ENCODE measurements around the gene RPS6KA5. TPM values are rescaled to one million over a fixed set of nuclear protein-coding genes. Genes with fewer than 3 reads are reported as not detected.

Gene RPS6KA5
- total RNA-seq, 1 donor from 2014 or later, result 3.6 TPM

GRCh38 chr14:90816681-90817436 is 243.6 kb downstream of the RPS6KA5 start:
- DNase-seq (ENCODE audit: low read depth), result no peak
- peak overlapping the region; percentile 5 for H3K4me3 ChIP-seq (ENCODE audit: low read depth, low read length)
- TF ChIP-seq, protein P1, sequence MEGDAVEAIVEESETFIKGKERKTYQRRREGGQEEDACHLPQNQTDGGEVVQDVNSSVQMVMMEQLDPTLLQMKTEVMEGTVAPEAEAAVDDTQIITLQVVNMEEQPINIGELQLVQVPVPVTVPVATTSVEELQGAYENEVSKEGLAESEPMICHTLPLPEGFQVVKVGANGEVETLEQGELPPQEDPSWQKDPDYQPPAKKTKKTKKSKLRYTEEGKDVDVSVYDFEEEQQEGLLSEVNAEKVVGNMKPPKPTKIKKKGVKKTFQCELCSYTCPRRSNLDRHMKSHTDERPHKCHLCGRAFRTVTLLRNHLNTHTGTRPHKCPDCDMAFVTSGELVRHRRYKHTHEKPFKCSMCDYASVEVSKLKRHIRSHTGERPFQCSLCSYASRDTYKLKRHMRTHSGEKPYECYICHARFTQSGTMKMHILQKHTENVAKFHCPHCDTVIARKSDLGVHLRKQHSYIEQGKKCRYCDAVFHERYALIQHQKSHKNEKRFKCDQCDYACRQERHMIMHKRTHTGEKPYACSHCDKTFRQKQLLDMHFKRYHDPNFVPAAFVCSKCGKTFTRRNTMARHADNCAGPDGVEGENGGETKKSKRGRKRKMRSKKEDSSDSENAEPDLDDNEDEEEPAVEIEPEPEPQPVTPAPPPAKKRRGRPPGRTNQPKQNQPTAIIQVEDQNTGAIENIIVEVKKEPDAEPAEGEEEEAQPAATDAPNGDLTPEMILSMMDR (conservative IDR thresholded peaks at IDR 0.05; ENCODE audit: low read depth, low read length), result no peak

DNA sequence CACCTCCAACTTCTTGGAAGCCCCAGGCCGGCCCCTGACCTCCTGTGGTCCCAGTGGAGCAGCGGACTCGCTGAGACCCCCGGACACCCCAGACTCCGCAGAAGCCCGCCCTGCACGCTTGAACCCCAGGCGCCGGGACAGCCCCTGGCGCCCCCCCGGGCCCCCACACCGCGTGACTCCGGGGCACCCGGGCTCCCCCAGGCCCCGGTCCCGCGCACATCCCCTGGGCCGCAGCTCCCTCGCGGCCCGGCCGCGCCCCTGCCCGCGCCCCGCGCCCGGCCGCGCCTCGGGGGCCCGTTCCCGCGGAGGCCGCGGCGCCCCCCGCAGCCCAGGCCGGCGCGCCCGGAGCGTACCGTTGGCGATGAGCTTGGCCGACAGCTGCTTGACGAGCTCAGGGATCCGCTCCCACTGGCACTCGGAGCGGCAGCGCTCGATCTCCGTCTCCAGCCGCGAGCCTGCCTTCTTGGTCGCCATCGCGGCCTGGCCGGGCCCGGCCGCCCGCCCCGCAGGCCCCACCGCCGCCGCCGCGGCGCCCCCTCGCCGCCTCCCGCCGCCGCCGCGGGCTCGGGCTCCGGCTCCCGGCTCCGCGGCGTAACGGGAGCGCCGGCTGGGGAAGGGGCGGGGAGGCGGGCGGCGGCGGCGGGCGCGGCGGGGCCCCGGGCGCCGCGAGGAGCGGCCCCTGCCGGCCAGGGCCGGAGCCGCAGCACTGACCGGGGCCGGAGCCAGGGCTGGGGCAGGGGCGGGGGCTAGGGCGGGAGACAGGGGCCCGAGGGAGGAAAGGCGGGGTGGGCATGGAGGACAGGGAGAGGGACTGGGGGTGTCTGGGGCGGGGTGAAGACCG is 244.4 kb downstream of the RPS6KA5 start, which contains the start of gene TTC7B:
Gene TTC7B, minus strand, starts transcription at position 609 of the 841 bp plus-strand sequence. Its CDS starts 135 bp downstream, at position 474.
- DNase-seq (ENCODE audit: low read depth), result no peak
- TF ChIP-seq, protein P1 (conservative IDR thresholded peaks at IDR 0.05; ENCODE audit: low read depth, low read length), result peak; percentile 29
- peak within 1 kb of the TSS; percentile 88 for H3K4me3 ChIP-seq (ENCODE audit: low read depth, low read length)

DNA sequence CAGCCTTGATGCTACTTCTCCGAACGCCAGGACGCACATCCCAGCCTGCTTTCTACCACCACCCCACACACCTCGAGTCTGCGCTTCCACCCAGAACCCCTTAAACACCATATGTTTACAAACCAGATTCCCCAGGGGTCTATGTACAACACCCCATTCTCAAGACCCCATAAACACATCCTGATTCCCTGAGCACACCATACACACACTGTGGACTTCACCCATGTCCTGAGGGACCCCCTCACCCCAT is 244.9 kb downstream of the RPS6KA5 start:
- peak overlapping the region; percentile 88 for H3K4me3 ChIP-seq (ENCODE audit: low read depth, low read length)
- TF ChIP-seq, protein P1 (conservative IDR thresholded peaks at IDR 0.05; ENCODE audit: low read depth, low read length), result no peak
- no peak for DNase-seq (ENCODE audit: low read depth)

- TF ChIP-seq, protein P1 (conservative IDR thresholded peaks at IDR 0.05; ENCODE audit: low read depth, low read length), result no peak
- no peak for DNase-seq (ENCODE audit: low read depth)
- H3K4me3 ChIP-seq (ENCODE audit: low read depth, low read length), result peak overlapping the region; percentile 88
These were observed 245.5 kb downstream of the RPS6KA5 start for GRCh38 chr14:90814806-90815571.

- DNase-seq (ENCODE audit: low read depth), result no peak
- TF ChIP-seq, protein P1 (conservative IDR thresholded peaks at IDR 0.05; ENCODE audit: low read depth, low read length), result no peak
- no peak overlapping the region for H3K4me3 ChIP-seq (ENCODE audit: low read depth, low read length)
These were observed 247.0 kb downstream of the RPS6KA5 start for GRCh38 chr14:90813442-90813841.

DNA sequence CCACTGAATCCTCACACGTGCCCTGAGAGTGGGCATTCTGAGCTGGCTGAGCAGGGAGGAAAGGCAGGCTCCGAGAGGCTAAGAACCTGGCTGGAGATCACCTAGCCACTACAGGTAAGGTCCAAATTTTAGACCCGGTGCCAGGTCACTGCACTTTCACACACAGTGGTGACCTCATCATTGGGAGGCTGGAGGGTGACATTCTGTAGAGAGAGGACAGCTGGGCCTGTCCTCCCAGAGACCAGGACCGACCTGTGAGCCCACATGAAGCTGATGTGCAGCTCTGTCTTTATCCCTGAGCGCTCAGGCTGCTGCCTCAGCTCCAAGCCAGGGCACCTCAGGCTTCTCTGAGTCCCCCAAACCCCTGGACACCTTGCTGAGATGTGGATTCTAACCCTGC is 248.3 kb downstream of the RPS6KA5 start:
- TF ChIP-seq, protein P1 (conservative IDR thresholded peaks at IDR 0.05; ENCODE audit: low read depth, low read length), result no peak
- H3K4me3 ChIP-seq (ENCODE audit: low read depth, low read length), result no peak overlapping the region
- DNase-seq (ENCODE audit: low read depth), result no peak
